Measurements from ENCODE around the gene GAS7.
"Not testable (repeated sequence)": the region's sequence is repeated elsewhere in the genome, so short reads cannot be mapped to it uniquely, and the experiment has no call there.

Gene GAS7

GRCh38 chr17:9938764-9939163 is 259.6 kb downstream of the GAS7 start:
- no peak for DNase-seq (ENCODE audit: low read depth)

GRCh38 chr17:9937901-9938300 is 260.5 kb downstream of the GAS7 start:
- DNase-seq (ENCODE audit: low read depth), result no peak

GRCh38 chr17:9937241-9937761 is 261.1 kb downstream of the GAS7 start:
- DNase-seq (ENCODE audit: low read depth), result no peak

GRCh38 chr17:9936095-9936494 is 262.3 kb downstream of the GAS7 start:
- DNase-seq (ENCODE audit: low read depth), result no peak

GRCh38 chr17:9935408-9935807 is 263.0 kb downstream of the GAS7 start:
- no peak for DNase-seq (ENCODE audit: low read depth)

- no peak for DNase-seq (ENCODE audit: low read depth)
These were observed 264.1 kb downstream of the GAS7 start for GRCh38 chr17:9934331-9934730.

- no peak for DNase-seq (ENCODE audit: low read depth)
These were observed 265.9 kb downstream of the GAS7 start for GRCh38 chr17:9932491-9932890.

GRCh38 chr17:9931144-9931741 is 267.2 kb downstream of the GAS7 start:
- DNase-seq (ENCODE audit: low read depth), result no peak

GRCh38 chr17:9929871-9930270 is 268.5 kb downstream of the GAS7 start:
- DNase-seq (ENCODE audit: low read depth), result no peak

- DNase-seq (ENCODE audit: low read depth), result no peak
These were observed 269.6 kb downstream of the GAS7 start for GRCh38 chr17:9928601-9929333.

- no peak for DNase-seq (ENCODE audit: low read depth)
These were observed 272.1 kb downstream of the GAS7 start for GRCh38 chr17:9926150-9926804.

GRCh38 chr17:9925457-9925856 is 272.9 kb downstream of the GAS7 start:
- no peak for DNase-seq (ENCODE audit: low read depth)

GRCh38 chr17:9924735-9925191 is 273.6 kb downstream of the GAS7 start:
- DNase-seq (ENCODE audit: low read depth), result no peak

GRCh38 chr17:9922012-9922848 is 276.2 kb downstream of the GAS7 start:
- no peak for DNase-seq (ENCODE audit: low read depth)

GRCh38 chr17:9921216-9921615 is 277.2 kb downstream of the GAS7 start:
- DNase-seq (ENCODE audit: low read depth), result not testable (repeated sequence)

GRCh38 chr17:9918804-9919352 is 279.5 kb downstream of the GAS7 start:
- no peak for DNase-seq (ENCODE audit: low read depth)

GRCh38 chr17:9918352-9918751 is 280.1 kb downstream of the GAS7 start:
- DNase-seq (ENCODE audit: low read depth), result no peak

- no peak for DNase-seq (ENCODE audit: low read depth)
These were observed 280.6 kb downstream of the GAS7 start for GRCh38 chr17:9917801-9918200.

GRCh38 chr17:9917131-9917530 is 281.3 kb downstream of the GAS7 start:
- no peak for DNase-seq (ENCODE audit: low read depth)

GRCh38 chr17:9916108-9916507 is 282.3 kb downstream of the GAS7 start:
- DNase-seq (ENCODE audit: low read depth), result no peak

- DNase-seq (ENCODE audit: low read depth), result no peak
These were observed 284.9 kb downstream of the GAS7 start for GRCh38 chr17:9913476-9913875.
